Measurements from ENCODE around the gene TMEM192. TPM values are rescaled to one million over a fixed set of nuclear protein-coding genes. Genes with fewer than 3 reads are reported as not detected.

TMEM192 gene
- total RNA-seq, 2 donors from 2014 or later: 13.6 to 14.6 TPM

GRCh38 chr4:165060938-165061337, 51.7 kb downstream of the TMEM192 start:
- no peak overlapping the region for H3K4me3 ChIP-seq
- H3K27ac ChIP-seq: no peak overlapping the region
- no peaks in the 10 kb centered on the region for H3K4me1 ChIP-seq
- H3K27me3 ChIP-seq: no peaks in the 10 kb centered on the region
- DNase-seq (ENCODE audit: low spot score): no peak
- H3K36me3 ChIP-seq: no peaks in the 10 kb centered on the region
- no peaks in the 10 kb centered on the region for H3K9me3 ChIP-seq
- peak in 1 of 2 donors; percentile 20 for TF ChIP-seq CTCF (IDR thresholded peaks at IDR 0.05)

- no peak for DNase-seq (ENCODE audit: low spot score)
- H3K9me3 ChIP-seq: no peaks in the 10 kb centered on the region
- no peak overlapping the region for H3K4me3 ChIP-seq
- no peaks in the 10 kb centered on the region for H3K27me3 ChIP-seq
- H3K4me1 ChIP-seq: no peaks in the 10 kb centered on the region
- no peak overlapping the region for H3K27ac ChIP-seq
- no peaks in the 10 kb centered on the region for H3K36me3 ChIP-seq
- no peak for TF ChIP-seq CTCF (IDR thresholded peaks at IDR 0.05)
Observed at GRCh38 chr4:165059386-165059785, 53.3 kb downstream of the TMEM192 start.

- Histone ChIP-seq H3K27me3 (no peaks in the 10 kb centered on the region), H3K4me1 (no peaks in the 10 kb centered on the region), H3K4me3 (no peak overlapping the region), H3K9me3 (no peaks in the 10 kb centered on the region), H3K36me3 (no peaks in the 10 kb centered on the region), H3K27ac (no peak overlapping the region)
- TF ChIP-seq CTCF (IDR thresholded peaks at IDR 0.05): no peak
- DNase-seq (ENCODE audit: low spot score): no peak
Observed at GRCh38 chr4:165058666-165059065, 54.0 kb downstream of the TMEM192 start.

- Histone ChIP-seq H3K27ac (no peak overlapping the region), H3K4me1 (no peaks in the 10 kb centered on the region), H3K9me3 (no peaks in the 10 kb centered on the region), H3K27me3 (no peaks in the 10 kb centered on the region), H3K4me3 (no peak overlapping the region), H3K36me3 (no peaks in the 10 kb centered on the region)
- no peak for DNase-seq (ENCODE audit: low spot score)
- no peak for TF ChIP-seq CTCF (IDR thresholded peaks at IDR 0.05)
Observed at GRCh38 chr4:165055601-165056000, 57.1 kb downstream of the TMEM192 start.

GRCh38 chr4:165053645-165054044, 59.0 kb downstream of the TMEM192 start, which contains the start of gene TRIM75:
Gene TRIM75, plus strand, starts transcription at chr4:165053866. Its CDS starts 5,282 bp downstream, at chr4:165059148.
- Histone ChIP-seq H3K36me3 (no peaks in the 10 kb centered on the region), H3K4me1 (no peaks in the 10 kb centered on the region), H3K9me3 (no peaks in the 10 kb centered on the region), H3K27me3 (no peaks in the 10 kb centered on the region), H3K27ac (no peak within 1 kb of the TSS), H3K4me3 (no peak within 1 kb of the TSS)
- no peak for TF ChIP-seq CTCF (IDR thresholded peaks at IDR 0.05)
- no peak for DNase-seq (ENCODE audit: low spot score)

- no peaks in the 10 kb centered on the region for H3K36me3 ChIP-seq
- no peak for TF ChIP-seq CTCF (IDR thresholded peaks at IDR 0.05)
- no peak overlapping the region for H3K27ac ChIP-seq
- H3K4me3 ChIP-seq: no peak overlapping the region
- DNase-seq (ENCODE audit: low spot score): no peak
- H3K27me3 ChIP-seq: no peaks in the 10 kb centered on the region
- H3K9me3 ChIP-seq: no peaks in the 10 kb centered on the region
- no peaks in the 10 kb centered on the region for H3K4me1 ChIP-seq
Observed at GRCh38 chr4:165052627-165053026, 60.0 kb downstream of the TMEM192 start.
